ENCODE results near the gene MICAL1. TPM values are rescaled to one million over a fixed set of nuclear protein-coding genes. Genes with fewer than 3 reads are reported as not detected.

Gene MICAL1
- total and polyA plus RNA-seq, 3 experiments from 2014 or later: 18.8 to 34.7 (median 33.2) TPM

DNA sequence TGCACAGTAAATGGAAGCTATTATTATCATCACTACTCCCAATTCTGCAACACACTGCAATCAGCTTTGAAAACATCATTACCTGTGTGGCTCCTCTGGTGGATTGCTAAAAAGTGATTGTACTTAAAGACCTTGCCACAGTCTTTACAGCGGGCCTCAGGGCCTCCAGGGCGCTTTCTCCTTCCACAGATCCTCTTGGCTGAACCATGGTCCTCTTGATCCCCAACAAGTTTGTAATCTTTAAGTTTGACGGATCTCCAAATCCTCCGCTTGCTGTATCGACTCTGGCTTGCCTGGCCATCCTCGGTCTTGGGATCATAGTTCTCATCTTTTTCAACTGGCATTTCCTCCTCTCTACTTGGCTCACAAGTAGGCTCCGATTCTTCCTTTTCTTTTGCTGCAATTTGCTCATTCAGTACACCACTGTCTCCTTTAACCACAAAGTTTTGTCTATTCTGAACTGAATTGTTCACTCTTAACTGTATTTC is 25.5 kb upstream of the MICAL1 start:
- H3K27me3 ChIP-seq (ENCODE audit: insufficient read depth, low read length, poor library complexity, severe bottlenecking): no peaks in the 10 kb centered on the region
- Mint-ChIP-seq H3K27me3 (no peaks in the 10 kb centered on the region), H3K36me3 (peaks cover 10 to 57% (median 17%) of the 10 kb centered on the region in 3 donors), H3K27ac (peak overlapping the region in 7 of 8 donors; percentile 35 to 94 (median 90)), H3K4me1 (peaks cover 59 to 73% (median 73%) of the 10 kb centered on the region in 3 donors), H3K9me3 (no peaks in the 10 kb centered on the region), H3K4me3 (peak overlapping the region; percentile 92 to 99 (median 93))
- no peak overlapping the region for H3K27ac ChIP-seq (ENCODE audit: low read depth, low read length)
- peaks cover 59% of the 10 kb centered on the region for H3K4me1 ChIP-seq (ENCODE audit: insufficient read depth, low read length)
- no peaks in the 10 kb centered on the region for H3K9me3 ChIP-seq (ENCODE audit: low read length)
- no peak for DNase-seq
- CTCF ChIA-PET: interaction anchor here (1.0 to 2.4 kb wide), 7 partner anchors 18 to 98 kb away, joined by 3 to 10 read pairs (median 6); partner anchors contain the start of genes CD164, PPIL6 and SMPD2
- POLR2A ChIA-PET: interaction anchor here (0.8 to 2.8 kb wide), 2 partner anchors 25 to 40 kb away, joined by 4 to 20 read pairs; partner anchors contain the start of genes MICAL1, PPIL6 and SMPD2
- H3K4me3 ChIP-seq (ENCODE audit: low read length): peak overlapping the region; percentile 88
- H3K36me3 ChIP-seq (ENCODE audit: insufficient read depth, low read length): peaks cover 9% of the 10 kb centered on the region

DNA sequence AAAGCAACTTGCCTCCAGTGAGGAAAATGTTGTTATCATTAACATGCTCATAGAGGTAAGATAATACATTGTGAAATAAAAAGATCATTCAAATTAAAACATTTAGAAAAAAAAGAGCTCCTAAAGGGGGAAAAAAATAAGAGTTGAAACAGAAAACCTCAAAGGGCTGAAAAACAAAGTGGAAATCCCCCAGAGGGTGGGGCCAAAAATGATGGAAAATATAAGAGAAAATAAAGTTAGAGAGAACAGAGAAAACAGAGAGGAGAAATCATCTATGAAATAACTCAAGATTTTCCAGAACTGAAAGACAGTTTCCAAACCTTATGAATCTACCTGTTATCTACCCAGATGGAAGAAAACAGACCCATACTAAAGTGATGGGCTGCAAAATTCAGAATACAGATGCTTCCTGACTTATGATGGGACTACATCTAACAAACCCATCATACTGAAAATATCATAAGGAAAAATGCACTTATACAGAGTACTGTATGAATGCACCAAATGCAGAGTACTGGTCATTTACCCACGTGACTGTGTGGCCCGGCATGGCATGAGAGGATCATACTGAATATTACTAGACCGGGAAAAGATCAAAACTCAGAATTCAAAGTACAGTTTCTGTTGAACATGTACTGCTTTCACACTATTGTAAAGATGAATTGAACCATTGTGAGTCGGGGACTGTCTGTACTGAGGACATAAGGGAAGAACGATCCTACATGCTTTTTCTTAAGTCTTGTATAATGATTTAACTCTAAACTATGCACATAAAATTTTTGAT is 23.5 kb upstream of the MICAL1 start:
- no peak overlapping the region for H3K27ac ChIP-seq (ENCODE audit: low read depth, low read length)
- Mint-ChIP-seq H3K4me1 (peaks cover 68 to 84% (median 84%) of the 10 kb centered on the region in 3 donors), H3K9me3 (no peaks in the 10 kb centered on the region), H3K36me3 (peaks cover 14 to 74% (median 27%) of the 10 kb centered on the region in 3 donors), H3K27ac (peak overlapping the region; percentile 50 to 90 (median 80)), H3K27me3 (no peaks in the 10 kb centered on the region), H3K4me3 (peak overlapping the region; percentile 73 to 99 (median 92))
- peaks cover 59% of the 10 kb centered on the region for H3K4me1 ChIP-seq (ENCODE audit: insufficient read depth, low read length)
- CTCF ChIA-PET: interaction anchor here (0.7 to 2.0 kb wide), 5 partner anchors 16 to 96 kb away, joined by 3 to 10 read pairs (median 6); partner anchors contain the start of gene CD164
- no peaks in the 10 kb centered on the region for H3K9me3 ChIP-seq (ENCODE audit: low read length)
- H3K4me3 ChIP-seq (ENCODE audit: low read length): peak overlapping the region; percentile 57
- peak in 1 of 5 donors; percentile 45 for DNase-seq
- H3K27me3 ChIP-seq (ENCODE audit: insufficient read depth, low read length, poor library complexity, severe bottlenecking): no peaks in the 10 kb centered on the region
- peaks cover 12% of the 10 kb centered on the region for H3K36me3 ChIP-seq (ENCODE audit: insufficient read depth, low read length)
- POLR2A ChIA-PET: interaction anchor here (0.7 to 1.4 kb wide), 3 partner anchors 41 to 97 kb away, joined by 3 to 5 read pairs (median 4); no protein-coding TSS in a partner anchor

DNA sequence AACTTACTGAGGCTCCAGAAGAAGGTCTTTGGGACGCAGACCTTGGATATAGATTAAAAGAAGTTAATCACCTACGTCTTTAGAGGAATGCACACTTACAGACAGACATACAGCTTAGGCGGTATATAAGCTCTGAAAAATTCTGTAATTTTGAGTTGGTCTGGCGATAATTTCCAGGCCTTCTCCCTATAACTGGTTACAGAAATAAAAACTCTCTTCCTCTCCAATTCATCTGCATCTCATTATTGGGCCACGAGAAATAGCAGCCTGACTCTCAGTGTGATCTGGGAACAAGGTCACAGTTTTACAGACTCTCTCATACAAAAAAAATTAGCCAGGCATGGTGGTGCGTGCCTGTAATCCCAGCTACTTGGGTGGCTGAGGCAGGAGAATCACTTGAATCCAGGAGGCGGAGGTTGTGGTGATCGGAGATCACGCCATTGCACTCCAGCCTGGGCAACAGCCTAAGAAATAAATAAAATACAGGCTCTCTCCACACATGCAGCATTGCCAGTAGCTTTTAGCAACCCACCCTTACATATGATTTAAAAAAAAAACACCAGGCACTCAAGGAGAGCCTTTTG is 22.7 kb upstream of the MICAL1 start:
- CTCF ChIA-PET: no interaction called here
- H3K4me3 Mint-ChIP-seq: peak overlapping the region; percentile 73 to 99 (median 92)
- H3K27me3 Mint-ChIP-seq: no peaks in the 10 kb centered on the region
- peaks cover 68 to 85% (median 84%) of the 10 kb centered on the region in 3 donors for H3K4me1 Mint-ChIP-seq
- no peak overlapping the region for H3K27ac ChIP-seq (ENCODE audit: low read depth, low read length)
- H3K4me1 ChIP-seq (ENCODE audit: insufficient read depth, low read length): peaks cover 54% of the 10 kb centered on the region
- POLR2A ChIA-PET: interaction anchor here (0.6 to 0.8 kb wide), 3 partner anchors 41 to 1397 kb away, joined by 3 to 4 read pairs (median 4); no protein-coding TSS in a partner anchor
- H3K36me3 ChIP-seq (ENCODE audit: insufficient read depth, low read length): peaks cover 18% of the 10 kb centered on the region
- no peak for DNase-seq
- H3K4me3 ChIP-seq (ENCODE audit: low read length): peak overlapping the region; percentile 57
- no peaks in the 10 kb centered on the region for H3K9me3 Mint-ChIP-seq
- H3K27me3 ChIP-seq (ENCODE audit: insufficient read depth, low read length, poor library complexity, severe bottlenecking): no peaks in the 10 kb centered on the region
- peak overlapping the region; percentile 23 to 90 (median 82) for H3K27ac Mint-ChIP-seq
- H3K9me3 ChIP-seq (ENCODE audit: low read length): no peaks in the 10 kb centered on the region
- peaks cover 16 to 81% (median 29%) of the 10 kb centered on the region in 3 donors for H3K36me3 Mint-ChIP-seq

DNA sequence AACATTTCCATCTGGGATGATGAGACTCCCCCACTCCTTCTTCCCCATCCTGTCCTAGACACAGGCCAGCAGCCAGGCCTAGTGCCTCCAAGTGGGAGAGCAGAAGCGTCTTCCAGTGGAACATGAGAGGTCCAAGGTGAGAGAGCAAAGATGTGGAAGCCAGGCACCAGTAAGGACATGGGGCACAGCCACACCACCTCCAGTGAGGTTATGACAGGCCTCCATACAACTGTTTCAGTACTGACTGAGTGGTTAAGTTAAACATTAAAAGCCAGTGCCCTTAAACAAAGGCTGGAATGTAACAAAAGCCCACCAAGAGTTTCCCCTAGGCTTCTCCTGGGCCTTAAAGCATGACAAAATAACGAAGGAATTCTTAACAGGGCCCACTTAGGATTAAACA is 22.2 kb upstream of the MICAL1 start:
- Histone ChIP-seq H3K27me3 (ENCODE audit: insufficient read depth, low read length, poor library complexity, severe bottlenecking) (no peaks in the 10 kb centered on the region), H3K4me1 (ENCODE audit: insufficient read depth, low read length) (peaks cover 54% of the 10 kb centered on the region), H3K27ac (ENCODE audit: low read depth, low read length) (no peak overlapping the region), H3K4me3 (ENCODE audit: low read length) (peak overlapping the region; percentile 6), H3K36me3 (ENCODE audit: insufficient read depth, low read length) (peaks cover 24% of the 10 kb centered on the region), H3K9me3 (ENCODE audit: low read length) (no peaks in the 10 kb centered on the region)
- Mint-ChIP-seq H3K36me3 (peaks cover 21 to 87% (median 35%) of the 10 kb centered on the region in 3 donors), H3K27ac (peak overlapping the region in 5 of 8 donors; percentile 40 to 89 (median 81)), H3K4me3 (peak overlapping the region in 6 of 7 donors; percentile 71 to 99 (median 80)), H3K4me1 (peaks cover 73 to 91% (median 90%) of the 10 kb centered on the region in 3 donors), H3K9me3 (no peaks in the 10 kb centered on the region), H3K27me3 (no peaks in the 10 kb centered on the region)
- ChIA-PET POLR2A (no interaction called here), CTCF (no interaction called here)
- DNase-seq: no peak

DNA sequence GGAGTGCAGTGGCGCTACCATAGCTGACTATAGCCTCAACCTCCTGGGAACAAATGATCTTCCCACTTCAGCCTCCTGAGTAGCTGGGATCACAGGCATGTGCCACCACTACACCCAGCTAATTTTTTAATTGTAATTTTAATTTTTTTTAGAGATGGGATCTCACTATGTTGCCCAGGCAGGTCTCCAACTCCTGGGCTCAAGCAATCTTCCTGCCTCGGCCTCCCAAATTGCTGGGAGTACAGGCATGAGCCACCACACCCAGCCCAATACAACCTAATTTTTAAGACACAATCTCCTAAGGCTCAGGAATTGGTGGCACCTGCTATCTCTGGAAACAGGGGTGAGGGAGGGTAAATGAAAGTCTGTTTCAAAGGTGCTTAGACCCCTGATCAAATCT is 21.6 kb upstream of the MICAL1 start:
- no peaks in the 10 kb centered on the region for H3K9me3 ChIP-seq (ENCODE audit: low read length)
- H3K4me1 Mint-ChIP-seq: peaks cover 76 to 93% (median 92%) of the 10 kb centered on the region in 3 donors
- H3K27ac ChIP-seq (ENCODE audit: low read depth, low read length): no peak overlapping the region
- H3K9me3 Mint-ChIP-seq: no peaks in the 10 kb centered on the region
- no peaks in the 10 kb centered on the region for H3K27me3 ChIP-seq (ENCODE audit: insufficient read depth, low read length, poor library complexity, severe bottlenecking)
- H3K27me3 Mint-ChIP-seq: no peaks in the 10 kb centered on the region
- H3K36me3 Mint-ChIP-seq: peaks cover 25 to 89% (median 40%) of the 10 kb centered on the region in 3 donors
- DNase-seq: no peak
- POLR2A ChIA-PET: no interaction called here
- peaks cover 54% of the 10 kb centered on the region for H3K4me1 ChIP-seq (ENCODE audit: insufficient read depth, low read length)
- CTCF ChIA-PET: interaction anchor here (0.9 to 1.7 kb wide), 3 partner anchors 14 to 36 kb away, joined by 3 read pairs; partner anchors contain the start of genes PPIL6 and SMPD2
- H3K4me3 Mint-ChIP-seq: peak overlapping the region; percentile 68 to 99 (median 78)
- H3K36me3 ChIP-seq (ENCODE audit: insufficient read depth, low read length): peaks cover 29% of the 10 kb centered on the region
- no peak overlapping the region for H3K4me3 ChIP-seq (ENCODE audit: low read length)
- peak overlapping the region in 5 of 8 donors; percentile 23 to 89 (median 81) for H3K27ac Mint-ChIP-seq

DNA sequence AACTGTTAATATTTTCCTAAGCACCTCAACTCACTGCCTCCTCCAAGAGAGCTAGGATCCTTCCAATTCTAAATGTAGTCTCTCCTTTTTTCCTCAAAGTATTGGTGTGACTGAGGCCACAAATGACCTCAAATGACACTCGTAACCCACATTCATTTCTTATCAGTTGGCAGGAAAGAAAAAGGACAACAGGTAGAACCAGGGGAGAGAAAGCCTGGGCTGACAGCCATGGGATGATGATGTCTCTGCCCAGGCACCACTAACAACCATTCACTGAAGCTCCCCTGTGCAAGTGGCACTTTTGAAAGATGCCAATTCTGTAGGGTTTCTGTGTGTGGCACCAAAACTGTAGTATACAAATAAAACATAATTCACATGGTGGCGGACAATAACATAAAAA is 20.1 kb upstream of the MICAL1 start:
- Mint-ChIP-seq H3K9me3 (no peaks in the 10 kb centered on the region), H3K36me3 (peaks cover 19 to 90% (median 42%) of the 10 kb centered on the region in 3 donors), H3K4me3 (peak overlapping the region in 1 of 7 donors; percentile 3), H3K27me3 (no peaks in the 10 kb centered on the region), H3K27ac (peak overlapping the region in 1 of 8 donors; percentile 68), H3K4me1 (peaks cover 71 to 92% (median 91%) of the 10 kb centered on the region in 3 donors)
- no peak overlapping the region for H3K4me3 ChIP-seq (ENCODE audit: low read length)
- DNase-seq: no peak
- ChIA-PET POLR2A (no interaction called here), CTCF (interaction anchor here (1.7 kb wide), 1 partner anchor 30 kb away, joined by 3 read pairs; no protein-coding TSS in a partner anchor)
- H3K4me1 ChIP-seq (ENCODE audit: insufficient read depth, low read length): peaks cover 39% of the 10 kb centered on the region
- no peaks in the 10 kb centered on the region for H3K9me3 ChIP-seq (ENCODE audit: low read length)
- H3K36me3 ChIP-seq (ENCODE audit: insufficient read depth, low read length): peaks cover 45% of the 10 kb centered on the region
- H3K27me3 ChIP-seq (ENCODE audit: insufficient read depth, low read length, poor library complexity, severe bottlenecking): no peaks in the 10 kb centered on the region
- no peak overlapping the region for H3K27ac ChIP-seq (ENCODE audit: low read depth, low read length)

DNA sequence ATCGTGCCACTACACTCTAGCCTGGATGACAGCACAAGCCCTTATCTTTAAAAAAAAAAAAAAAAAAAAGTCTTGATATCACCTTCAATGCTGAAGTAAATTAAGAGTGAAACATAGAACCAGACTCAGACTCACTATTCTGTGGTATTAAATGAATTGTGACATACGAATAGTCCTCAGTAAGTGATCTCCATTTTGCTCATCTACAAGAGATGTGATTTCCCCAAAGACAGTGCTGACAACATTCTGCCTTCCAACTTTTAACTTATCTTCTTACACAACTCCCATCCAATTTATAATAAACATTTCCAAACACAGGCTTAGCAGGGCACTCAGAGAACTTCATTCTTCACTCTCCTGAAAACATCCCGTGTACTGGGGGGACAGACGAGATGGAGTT is 19.4 kb upstream of the MICAL1 start:
- DNase-seq: no peak
- peaks cover 32% of the 10 kb centered on the region for H3K4me1 ChIP-seq (ENCODE audit: insufficient read depth, low read length)
- Mint-ChIP-seq H3K9me3 (no peaks in the 10 kb centered on the region), H3K36me3 (peaks cover 20 to 91% (median 41%) of the 10 kb centered on the region in 3 donors), H3K4me1 (peaks cover 68 to 88% (median 87%) of the 10 kb centered on the region in 3 donors), H3K27ac (peak overlapping the region in 2 of 8 donors; percentile 7 to 85), H3K4me3 (no peak overlapping the region), H3K27me3 (no peaks in the 10 kb centered on the region)
- ChIA-PET CTCF (no interaction called here), POLR2A (no interaction called here)
- no peak overlapping the region for H3K27ac ChIP-seq (ENCODE audit: low read depth, low read length)
- no peaks in the 10 kb centered on the region for H3K9me3 ChIP-seq (ENCODE audit: low read length)
- H3K27me3 ChIP-seq (ENCODE audit: insufficient read depth, low read length, poor library complexity, severe bottlenecking): no peaks in the 10 kb centered on the region
- peaks cover 51% of the 10 kb centered on the region for H3K36me3 ChIP-seq (ENCODE audit: insufficient read depth, low read length)
- no peak overlapping the region for H3K4me3 ChIP-seq (ENCODE audit: low read length)
